HG03175 (cell line): ENCODE measurements around the gene MYO3B.
"Not testable (repeated sequence)": the region's sequence is repeated elsewhere in the genome, so short reads cannot be mapped to it uniquely, and the experiment has no call there.

Experiments used
- ATAC-seq: cut with Tn5 transposase; IDR thresholded peaks from one replicate; pipeline ENCODE4 v1.9.1; 2021; ENCODE audit warnings: mild to moderate bottlenecking, moderate library complexity; ENCODE audit not compliant: unreplicated experiment

MYO3B gene

DNA sequence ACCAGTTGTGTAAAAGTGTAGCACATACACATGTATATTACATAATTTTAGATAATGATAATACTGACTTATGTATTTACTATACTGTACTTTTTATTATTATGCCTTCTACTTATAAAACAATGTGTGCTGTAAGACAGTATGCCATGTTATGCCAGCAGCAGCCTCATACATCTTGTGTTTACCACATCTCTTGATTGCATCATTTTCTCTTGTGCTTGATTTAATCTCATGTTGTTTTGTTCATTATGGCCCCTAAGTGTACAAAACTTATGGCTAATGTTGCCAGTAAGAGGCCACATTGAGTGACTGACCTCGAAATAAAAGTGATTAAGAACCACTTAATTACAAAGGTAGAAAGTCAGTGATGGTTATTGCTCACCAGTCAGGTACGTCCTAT lies 409.2 kb downstream of the MYO3B start:
- no peak for ATAC-seq

DNA sequence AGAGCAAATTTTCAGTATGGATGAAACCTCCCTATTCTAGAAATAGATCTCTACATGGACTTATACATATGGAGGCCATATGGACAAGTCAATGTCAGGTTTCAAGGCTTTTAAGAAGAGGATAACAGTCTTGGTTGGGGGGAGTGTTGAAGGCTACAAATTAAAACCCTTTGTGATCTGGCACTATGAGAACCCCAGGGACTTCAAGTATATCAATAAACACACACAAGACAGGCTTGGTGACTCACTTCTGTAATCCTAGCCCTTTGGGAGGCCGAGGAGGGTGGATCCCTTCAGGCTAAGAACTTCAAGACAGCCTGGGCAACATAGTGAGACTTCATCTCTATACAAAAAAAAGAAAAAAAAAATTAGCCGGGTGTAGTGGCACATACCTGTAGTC lies 410.0 kb downstream of the MYO3B start:
- ATAC-seq: no peak

DNA sequence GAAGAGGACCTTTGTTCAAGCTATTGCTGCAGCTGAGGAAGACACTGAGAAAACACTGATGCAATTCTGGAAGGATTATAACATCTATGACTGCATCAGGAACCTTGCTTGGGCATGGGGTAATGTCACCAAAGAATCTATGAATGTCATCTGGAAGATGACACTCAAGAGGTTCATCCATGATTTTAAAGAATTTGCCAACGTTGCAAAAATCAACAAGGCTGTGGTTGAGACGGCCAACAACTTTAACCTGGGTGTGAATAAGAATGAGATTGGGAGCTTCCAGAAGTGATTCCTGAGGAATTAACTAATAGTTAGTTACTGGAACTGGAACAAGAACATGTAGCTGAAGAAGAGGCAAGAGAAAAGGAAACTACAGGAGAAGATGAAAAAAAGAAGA lies 410.8 kb downstream of the MYO3B start:
- ATAC-seq: no peak

DNA sequence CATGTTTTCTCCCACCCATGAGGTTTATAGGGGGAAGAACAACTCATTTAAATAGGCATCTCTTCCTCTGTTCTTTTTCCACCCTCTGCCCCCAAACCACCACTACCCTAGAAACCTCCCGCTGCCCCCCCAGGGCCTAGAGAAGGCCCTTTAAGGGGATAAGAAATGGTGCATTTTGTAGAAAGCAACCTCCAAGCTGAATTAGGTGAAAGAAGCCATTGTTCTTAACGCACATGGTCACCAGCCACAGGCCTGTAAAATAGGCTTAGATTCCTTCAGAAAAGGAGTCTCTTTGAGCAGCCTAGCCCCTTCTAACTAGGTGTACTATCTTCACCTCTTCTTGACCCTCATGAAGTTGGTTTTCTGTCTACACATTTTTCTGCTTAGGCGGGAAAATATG lies 418.6 kb downstream of the MYO3B start:
- ATAC-seq: no peak

DNA sequence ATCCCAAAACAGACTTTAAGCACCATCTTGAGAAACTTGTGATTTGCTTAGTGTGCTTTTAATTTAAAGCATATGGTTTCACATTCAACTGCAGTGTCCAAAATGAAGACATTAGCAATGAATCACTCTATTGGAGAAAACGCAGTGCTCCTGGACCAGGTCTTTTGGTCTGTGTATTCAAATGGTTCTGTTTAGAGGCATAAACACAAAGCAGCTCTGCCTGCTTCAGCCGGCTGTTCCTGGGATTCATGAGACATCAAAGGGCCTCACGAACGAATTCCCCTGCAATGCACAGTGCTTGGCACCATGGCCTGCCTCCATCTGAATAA lies 420.1 kb downstream of the MYO3B start:
- ATAC-seq: no peak

DNA sequence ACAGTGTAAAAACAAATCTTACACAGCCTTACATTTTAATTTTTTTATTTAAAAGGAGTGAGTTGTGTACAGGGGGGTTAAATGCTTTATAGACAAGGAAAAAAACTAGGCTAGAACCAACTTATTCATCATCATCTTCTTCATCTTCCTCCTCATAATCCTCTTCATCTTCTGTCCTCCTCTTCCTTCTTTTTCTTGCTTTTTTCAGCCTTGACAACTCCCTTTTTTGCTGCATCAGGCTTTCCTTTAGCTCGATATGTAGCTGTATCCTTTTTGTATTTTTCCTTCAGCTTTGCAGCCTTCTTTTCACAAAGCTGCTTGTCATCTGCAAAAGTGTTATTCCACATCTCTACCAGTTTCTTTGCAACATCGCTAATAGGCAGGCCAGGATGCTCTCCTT lies 423.5 kb downstream of the MYO3B start:
- no peak for ATAC-seq

DNA sequence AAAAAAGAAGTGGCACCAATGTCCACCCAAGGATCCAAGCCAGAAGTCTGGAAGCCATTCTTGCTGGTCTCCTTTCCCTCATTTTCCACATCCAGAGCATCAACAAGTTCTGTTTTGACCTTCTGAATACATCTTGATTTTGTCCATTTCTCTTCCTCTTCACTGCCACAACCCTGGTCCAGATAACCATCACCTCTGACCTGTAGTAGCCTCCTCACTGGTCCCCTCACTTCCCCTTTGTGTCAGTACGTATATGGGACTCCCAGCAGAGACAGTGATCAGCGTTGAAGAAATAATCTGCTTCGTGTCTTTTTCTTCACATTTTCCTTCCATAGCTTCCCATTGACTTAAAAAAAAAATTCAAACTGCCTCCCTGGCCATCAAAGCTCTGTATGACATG lies 427.9 kb downstream of the MYO3B start:
- no peak for ATAC-seq

DNA sequence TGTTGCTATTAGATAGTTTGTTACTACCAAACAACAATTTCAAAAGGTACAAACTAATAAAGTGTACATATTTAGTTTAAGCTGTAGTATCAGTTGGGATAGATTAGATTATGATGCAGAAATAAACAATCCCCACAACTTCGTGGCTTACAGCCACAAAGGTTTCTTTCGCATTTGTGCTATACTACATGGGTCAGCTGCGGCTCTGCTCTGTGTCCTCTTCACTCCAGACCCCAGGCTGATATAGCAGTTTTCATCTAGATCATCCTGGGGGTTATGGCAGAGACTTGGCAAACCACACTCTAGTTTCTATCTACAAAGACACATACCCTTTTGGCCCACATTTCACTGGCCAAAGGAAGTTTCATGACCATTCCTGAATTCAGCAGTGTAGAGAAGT lies 429.2 kb downstream of the MYO3B start:
- no peak for ATAC-seq

DNA sequence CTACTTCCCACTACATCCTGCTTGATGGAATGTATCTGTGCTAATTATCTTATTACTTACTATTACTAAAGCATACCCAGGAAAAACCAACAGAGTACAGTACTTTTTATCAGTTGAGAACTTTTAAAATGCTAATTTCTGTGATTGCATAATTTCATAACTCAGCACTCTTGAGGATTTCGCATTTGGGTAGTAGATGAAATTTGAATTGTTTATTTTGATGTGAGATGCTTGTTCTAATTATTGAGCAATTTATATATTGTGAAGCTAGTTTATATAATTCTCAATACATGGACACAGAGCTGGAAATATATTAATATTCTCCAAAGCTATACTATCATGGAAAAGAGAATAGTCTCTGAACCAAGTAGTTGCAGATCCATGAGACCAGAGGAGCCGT lies 432.7 kb downstream of the MYO3B start:
- no peak for ATAC-seq

DNA sequence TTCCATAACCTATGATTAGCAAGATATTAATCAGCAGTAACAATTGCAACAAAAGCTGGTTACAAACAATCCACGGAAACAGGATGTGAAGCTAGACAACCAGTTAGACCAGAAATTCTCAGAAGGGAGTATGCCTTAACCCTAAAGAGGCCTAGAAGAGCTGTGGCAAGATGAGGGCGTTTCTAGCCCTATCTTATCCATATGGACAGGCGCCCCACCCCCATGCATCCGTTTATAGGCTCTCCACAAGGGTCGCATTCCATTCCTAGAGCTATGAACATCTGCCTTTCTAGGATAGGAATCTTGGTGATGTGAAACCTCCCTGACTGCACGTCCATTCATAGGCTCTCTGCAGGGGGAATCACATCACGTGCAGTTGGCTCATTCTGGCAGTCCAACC lies 441.0 kb downstream of the MYO3B start:
- ATAC-seq: not testable (repeated sequence)

DNA sequence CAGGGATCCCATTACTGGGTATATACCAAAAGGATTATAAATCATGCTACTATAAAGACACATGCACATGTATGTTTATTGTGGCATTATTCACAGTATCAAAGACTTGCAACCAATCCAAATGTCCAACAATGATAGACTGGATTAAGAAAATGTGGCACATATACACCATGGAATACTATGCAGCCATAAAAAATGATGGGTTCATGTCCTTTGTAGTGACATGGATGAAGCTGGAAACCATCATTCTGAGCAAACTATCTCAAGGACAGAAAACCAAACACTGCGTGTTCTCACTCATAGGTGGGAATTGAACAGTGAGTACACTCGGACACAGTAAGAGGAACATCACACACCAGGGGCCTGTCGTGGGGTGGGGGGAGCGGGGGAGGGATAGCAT lies 457.1 kb downstream of the MYO3B start:
- not testable (repeated sequence) for ATAC-seq

DNA sequence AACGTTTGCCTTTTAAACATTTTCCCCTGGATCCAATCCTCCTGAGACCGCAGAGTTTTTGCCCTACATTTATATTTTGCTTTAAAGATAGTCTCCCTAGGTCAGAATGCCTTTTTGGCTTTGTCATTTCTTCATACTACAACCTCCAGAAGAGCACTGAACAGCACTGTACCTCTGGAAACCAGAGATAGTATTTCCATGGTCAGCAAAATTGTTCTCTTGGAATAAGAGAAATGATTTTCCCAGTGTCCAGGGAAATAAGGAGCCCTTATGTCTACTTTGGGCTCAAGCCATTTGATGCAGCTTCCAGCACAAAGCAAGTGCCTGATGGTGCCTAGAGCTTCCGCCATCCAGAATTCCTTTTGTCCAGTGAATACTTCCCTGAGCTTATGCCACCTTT lies 461.7 kb downstream of the MYO3B start:
- no peak for ATAC-seq

DNA sequence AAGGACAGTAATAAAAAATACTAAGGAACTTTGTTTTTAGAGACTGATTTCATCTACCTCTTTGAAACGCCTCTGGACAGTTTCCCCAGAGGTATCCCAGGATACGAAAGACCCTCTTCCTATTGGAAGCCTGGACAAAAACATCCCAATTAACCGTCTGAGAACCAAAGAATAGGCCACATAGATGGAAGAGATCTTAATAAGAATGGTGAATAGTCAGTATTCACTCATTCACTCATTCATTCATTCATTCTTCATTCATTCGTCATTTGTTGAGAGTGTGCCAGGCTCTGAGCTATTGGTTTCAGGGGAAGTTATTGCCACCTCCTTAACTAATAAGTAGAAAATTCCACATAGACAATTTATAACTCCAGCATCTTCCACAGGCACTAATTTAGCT lies 464.0 kb downstream of the MYO3B start:
- no peak for ATAC-seq

DNA sequence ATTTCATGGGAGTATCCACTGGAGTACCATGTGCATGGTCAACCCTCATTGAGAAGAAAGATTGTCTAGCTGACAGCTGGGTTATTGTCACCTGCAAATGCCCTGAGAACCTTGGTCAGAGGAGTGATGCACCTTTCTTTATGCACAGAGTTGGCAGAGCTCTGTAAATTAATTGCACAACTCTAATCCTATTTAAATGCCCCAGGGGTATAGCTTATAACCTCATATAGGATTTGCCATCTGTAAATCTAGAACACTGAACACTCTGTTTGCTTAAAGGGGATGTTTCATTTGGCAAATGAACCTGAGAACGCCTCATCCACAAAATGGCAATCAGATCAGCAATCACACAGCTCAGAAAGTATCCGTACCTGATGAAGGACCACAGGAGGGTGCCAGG lies 465.4 kb downstream of the MYO3B start:
- ATAC-seq: no peak

DNA sequence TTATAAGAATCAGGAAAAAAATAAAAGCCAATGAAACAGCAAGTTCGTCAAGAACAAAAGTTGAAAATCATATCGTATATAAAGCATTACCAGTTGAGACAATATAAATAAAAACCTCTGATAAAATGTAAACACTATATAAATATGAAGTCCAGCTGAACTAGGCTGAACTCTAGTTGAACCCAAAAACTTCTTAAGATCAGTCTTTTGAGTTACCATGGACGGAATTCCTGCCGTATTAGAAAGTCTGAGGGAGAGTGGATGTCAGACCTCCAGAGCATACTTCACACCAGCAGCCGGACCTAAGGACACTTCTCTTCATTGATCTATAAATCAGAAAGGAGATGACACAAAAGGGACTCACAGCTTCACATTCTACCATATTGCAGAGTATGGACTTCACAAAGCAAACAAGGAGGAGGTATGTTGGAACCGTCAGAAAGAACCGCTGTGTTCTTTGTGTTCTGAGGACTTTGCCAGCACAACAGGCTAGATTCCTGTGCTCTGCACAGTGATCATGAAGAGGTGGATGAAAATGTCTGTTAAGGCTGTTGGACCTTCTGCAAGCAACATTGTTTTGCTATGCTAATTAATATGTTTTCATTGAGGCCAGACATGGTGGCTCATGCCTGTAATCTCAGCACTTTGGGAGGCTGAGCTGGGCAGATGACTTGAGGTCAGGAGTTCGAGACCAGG lies 469.9 kb downstream of the MYO3B start:
- ATAC-seq: no peak

DNA sequence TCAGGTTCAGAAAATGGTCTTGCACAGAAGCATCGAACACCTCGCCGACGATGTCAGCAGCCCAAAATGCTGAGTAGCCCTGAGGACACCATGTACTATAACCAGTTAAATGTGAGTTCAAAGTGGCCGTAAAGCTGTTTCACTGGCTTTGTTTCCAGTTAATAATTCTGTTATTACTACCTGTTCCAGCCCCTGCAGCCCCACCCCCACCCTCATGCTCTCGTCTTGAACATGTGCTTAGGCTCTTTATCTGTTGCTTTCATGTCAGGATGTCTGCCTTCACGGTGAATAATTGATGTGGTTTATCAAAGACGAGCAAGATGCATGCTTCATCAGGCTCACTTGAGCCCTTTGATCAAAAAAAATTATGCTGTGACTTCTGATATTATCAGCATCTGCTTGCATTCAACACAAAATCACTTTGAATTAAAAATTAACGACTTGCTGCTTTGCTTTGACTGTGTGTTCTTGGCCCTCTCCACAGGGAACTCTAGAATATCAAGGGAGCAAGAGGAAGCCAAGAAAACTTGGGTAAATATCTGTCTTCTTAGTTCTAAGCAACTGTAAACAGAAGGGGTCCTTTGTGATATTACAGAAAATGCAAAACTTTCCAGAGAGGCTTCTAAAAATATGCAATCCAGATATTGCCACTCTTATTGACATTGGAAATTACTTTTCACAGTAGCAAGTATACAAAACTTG lies 473.8 kb downstream of the MYO3B start:
- ATAC-seq: no peak

DNA sequence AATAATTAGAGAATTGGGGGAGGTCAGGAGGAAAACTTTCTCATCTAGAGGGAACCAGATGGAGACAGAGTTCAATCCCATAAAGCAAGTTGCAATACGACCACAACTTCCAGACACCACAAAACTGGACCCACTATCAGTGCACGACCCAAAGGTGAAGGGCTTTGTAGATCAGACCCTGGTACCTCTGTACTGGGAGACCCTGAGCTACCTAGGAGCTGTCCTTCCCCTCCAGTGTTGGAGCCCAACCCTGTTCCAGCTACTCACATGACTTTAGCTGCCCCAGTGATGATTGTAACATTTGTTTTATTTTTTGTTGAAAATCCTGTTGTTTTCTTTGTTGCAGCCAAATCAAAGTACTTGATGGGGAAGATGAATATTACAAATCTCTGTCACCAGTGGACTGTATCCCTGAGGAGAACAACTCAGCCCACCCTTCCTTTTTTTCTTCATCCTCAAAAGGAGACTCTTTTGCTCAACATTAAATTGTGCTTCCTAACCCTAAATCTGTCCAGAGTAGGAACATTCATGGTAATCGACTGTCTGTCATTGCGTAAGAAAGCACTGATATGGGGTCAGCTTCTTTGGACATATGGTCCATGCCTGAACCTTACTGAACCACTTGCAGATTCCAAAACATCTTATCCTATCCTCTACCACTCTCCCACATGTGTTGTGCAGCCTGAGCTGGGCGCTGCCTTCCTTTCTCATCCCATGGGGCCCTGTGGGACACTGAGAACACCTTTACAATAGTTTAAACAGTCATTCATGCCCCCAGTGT lies 474.9 kb downstream of the MYO3B start:
- no peak for ATAC-seq

DNA sequence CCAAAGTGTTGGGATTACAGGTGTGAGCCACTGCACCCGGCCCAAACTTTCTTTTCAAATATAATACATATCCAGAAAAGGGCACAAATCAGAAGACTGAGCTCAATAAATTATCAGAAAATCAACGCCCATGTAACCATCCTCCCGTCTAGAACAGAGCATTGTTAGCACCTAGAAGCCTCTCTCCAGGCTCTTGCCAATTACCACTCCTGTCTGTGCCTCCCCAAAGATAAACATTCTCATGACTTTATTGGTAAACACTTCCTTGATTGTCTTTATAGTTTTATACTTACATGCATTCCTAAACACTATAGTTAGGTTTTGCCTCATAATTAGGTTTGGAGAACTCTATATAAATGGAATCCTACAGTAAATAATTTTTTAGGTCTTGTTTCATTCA lies 478.7 kb downstream of the MYO3B start:
- no peak for ATAC-seq

DNA sequence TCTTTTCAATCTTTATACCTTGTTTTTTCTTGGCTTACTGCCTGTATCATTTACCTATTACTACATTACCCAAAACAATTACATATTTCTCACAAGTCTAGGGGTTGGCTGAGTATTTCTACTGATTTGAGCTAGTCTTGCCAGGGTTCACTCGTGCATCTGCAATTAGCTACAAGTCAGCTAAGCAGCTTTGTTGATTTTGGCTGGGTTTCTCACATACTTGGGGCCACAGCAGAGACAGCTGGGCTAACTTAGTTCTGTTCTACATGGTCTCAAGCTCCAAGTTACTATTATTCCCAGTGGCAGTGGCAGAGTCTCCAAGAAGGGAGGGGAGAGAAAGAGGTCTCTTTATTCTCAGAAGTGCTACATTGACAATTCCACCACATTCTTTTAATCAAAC lies 482.5 kb downstream of the MYO3B start:
- no peak for ATAC-seq

DNA sequence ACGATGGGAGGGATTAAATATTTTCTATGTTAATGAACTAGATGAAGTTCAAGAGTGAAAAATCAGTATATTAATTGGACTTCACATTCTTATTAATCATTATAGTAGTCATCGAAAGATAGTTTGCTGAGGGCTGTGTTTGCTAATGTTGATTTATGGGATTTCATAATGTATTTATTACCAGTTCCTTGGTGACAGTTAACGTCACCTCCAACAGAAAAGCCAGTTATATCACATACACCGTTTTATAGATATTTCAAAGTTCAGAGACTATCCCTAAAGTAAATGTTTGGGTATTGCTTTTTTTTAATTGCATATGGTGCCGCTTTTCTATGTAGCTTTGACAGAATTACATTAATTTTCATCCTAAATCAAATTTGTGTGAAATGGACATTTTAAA lies 487.8 kb downstream of the MYO3B start:
- ATAC-seq: no peak

DNA sequence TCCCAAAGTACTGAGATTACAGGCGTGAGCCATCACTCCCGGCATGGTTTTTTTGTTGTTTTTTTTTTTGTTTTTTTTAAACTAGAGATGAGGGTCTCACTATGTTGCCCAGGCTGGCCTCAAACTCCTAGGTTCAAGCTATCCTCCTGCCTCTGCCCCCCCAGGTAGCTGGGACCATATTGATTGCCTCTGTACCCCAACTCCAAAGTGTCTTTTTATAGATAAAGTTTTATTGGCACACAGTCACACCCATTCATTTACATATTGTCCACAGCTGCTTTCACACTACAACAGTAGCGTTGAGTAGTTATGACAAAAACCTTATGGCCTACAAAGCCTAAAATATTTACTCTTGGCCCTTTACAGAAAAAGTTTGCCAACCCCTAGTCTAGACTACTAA lies 492.0 kb downstream of the MYO3B start:
- ATAC-seq: no peak

DNA sequence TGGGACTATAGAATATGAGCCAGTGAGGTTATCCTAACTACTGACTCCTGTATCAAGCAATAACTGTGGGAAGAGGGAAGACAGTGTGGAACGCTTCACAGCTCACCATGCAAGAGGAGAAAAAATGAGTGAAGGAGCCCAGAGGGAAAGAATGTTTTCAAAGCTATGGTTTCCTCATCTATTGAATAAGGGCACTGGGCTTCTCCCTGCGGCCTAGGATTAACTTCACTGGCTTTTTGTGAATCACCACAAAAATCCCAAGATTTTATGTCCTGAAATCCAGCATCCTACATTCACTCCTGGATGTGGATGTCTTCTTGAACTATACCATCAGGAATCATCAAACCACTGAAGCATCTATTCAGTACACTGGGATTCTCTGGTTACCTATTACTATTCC lies 492.7 kb downstream of the MYO3B start:
- ATAC-seq: no peak
